Activated CD4-positive, alpha-beta T cell treated with anti-CD3 and anti-CD28 coated beads, Interleukin-2, amount 10 ng/mL, durations not matched to agents 7 days and 5 days (primary cell): ENCODE measurements around the gene ERMP1. TPM values are rescaled to one million over a fixed set of nuclear protein-coding genes. Genes with fewer than 3 reads are reported as not detected.

Source experiments
- CTCF ChIA-PET: fragments of 350-600 bp; sonication (Branson Sonifier 250); formaldehyde crosslinking; loops from one replicate; lab custom pipeline; 2021; ENCODE audit warnings: antibody characterized with exemption; lab: Charles Lee
- POLR2A ChIA-PET: fragments of 350-600 bp; sonication (Branson Sonifier 250); formaldehyde crosslinking; loops from one replicate; lab custom pipeline; 2021; ENCODE audit warnings: antibody characterized with exemption; lab: Charles Lee
- DNase-seq: peaks from one replicate; pipeline ENCODE4 v3.0.0-alpha.2; 2020
- H3K27ac Mint-ChIP-seq: one replicate; pipeline ENCODE4 v1.8.0; 2021; ENCODE audit warnings: mild to moderate bottlenecking, moderate library complexity, mixed read lengths
- H3K27me3 Mint-ChIP-seq: one replicate; pipeline ENCODE4 v1.8.0; 2021; ENCODE audit warnings: mixed read lengths
- H3K36me3 Mint-ChIP-seq: one replicate; pipeline ENCODE4 v1.8.0; 2021; ENCODE audit warnings: low read depth, mixed read lengths
- H3K4me1 Mint-ChIP-seq: one replicate; pipeline ENCODE4 v1.8.0; 2021; ENCODE audit warnings: mixed read lengths
- H3K4me3 Mint-ChIP-seq: one replicate; pipeline ENCODE4 v1.8.0; 2021; ENCODE audit warnings: mild to moderate bottlenecking, moderate library complexity, mixed read lengths
- H3K9me3 Mint-ChIP-seq: one replicate; pipeline ENCODE4 v1.8.0; 2021; ENCODE audit warnings: mixed read lengths
- total RNA-seq, 2 experiments: library from RNA; stranded (reverse); gene quantifications; one replicate each; pipeline ENCODE4 v1.2.3, GENCODE V29; 2021

ERMP1 gene
- total RNA-seq, 2 experiments from 2014 or later = 24.2 to 25.1 TPM

GRCh38 chr9:5756633-5757032 lies 76.3 kb downstream of the ERMP1 start:
- H3K36me3 Mint-ChIP-seq = peaks cover 42% of the 10 kb centered on the region
- H3K27me3 Mint-ChIP-seq = no peaks in the 10 kb centered on the region
- DNase-seq = no peak
- POLR2A ChIA-PET = no interaction called here
- CTCF ChIA-PET = no interaction called here
- no peak overlapping the region for H3K27ac Mint-ChIP-seq
- no peak overlapping the region for H3K4me3 Mint-ChIP-seq
- H3K4me1 Mint-ChIP-seq = peaks cover 4% of the 10 kb centered on the region
- H3K9me3 Mint-ChIP-seq = no peaks in the 10 kb centered on the region

- CTCF ChIA-PET = interaction anchor here (2.1 kb wide), 1 partner anchor 13 kb away, joined by 5 read pairs; no protein-coding TSS in a partner anchor
- Mint-ChIP-seq H3K9me3 (peaks cover 4% of the 10 kb centered on the region), H3K27me3 (no peaks in the 10 kb centered on the region), H3K4me3 (no peak overlapping the region), H3K36me3 (peaks cover 40% of the 10 kb centered on the region), H3K4me1 (peaks cover 14% of the 10 kb centered on the region), H3K27ac (no peak overlapping the region)
- DNase-seq = no peak
- POLR2A ChIA-PET = no interaction called here
These were observed 82.3 kb downstream of the ERMP1 start for GRCh38 chr9:5750569-5750968.

- Mint-ChIP-seq H3K27ac (no peak overlapping the region), H3K4me1 (peaks cover 14% of the 10 kb centered on the region), H3K9me3 (peaks cover 4% of the 10 kb centered on the region), H3K27me3 (no peaks in the 10 kb centered on the region), H3K4me3 (no peak overlapping the region), H3K36me3 (peaks cover 51% of the 10 kb centered on the region)
- DNase-seq = no peak
- CTCF ChIA-PET = interaction anchor here (0.7 to 1.1 kb wide), 4 partner anchors 12 to 48 kb away, joined by 4 to 7 read pairs (median 6); no protein-coding TSS in a partner anchor
- POLR2A ChIA-PET = no interaction called here
These were observed 83.6 kb downstream of the ERMP1 start for GRCh38 chr9:5749306-5749705.

DNA sequence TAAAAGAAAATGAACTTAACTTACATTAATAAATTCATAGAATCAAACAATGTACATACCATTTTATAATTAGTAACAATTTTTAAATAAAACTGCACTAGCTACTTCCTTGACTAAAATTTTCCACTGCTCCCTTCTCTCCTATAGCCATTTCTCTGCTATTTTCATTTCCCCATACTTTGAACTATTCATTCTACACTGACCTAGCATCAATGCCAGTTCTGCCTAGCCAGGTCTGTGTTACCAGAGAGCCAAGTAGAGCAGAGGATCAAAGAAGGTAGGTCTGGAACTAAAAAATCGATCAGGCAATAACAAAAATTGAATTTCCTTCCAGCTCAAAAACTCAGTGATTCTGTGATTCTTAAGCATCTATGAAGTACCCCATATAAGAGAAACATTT lies 84.5 kb downstream of the ERMP1 start:
- Mint-ChIP-seq H3K4me3 (no peak overlapping the region), H3K4me1 (peaks cover 14% of the 10 kb centered on the region), H3K9me3 (peaks cover 4% of the 10 kb centered on the region), H3K27ac (no peak overlapping the region), H3K27me3 (no peaks in the 10 kb centered on the region), H3K36me3 (peaks cover 52% of the 10 kb centered on the region)
- ChIA-PET CTCF (interaction anchor here (0.6 to 1.0 kb wide), 2 partner anchors 15 to 16 kb away, joined by 3 to 7 read pairs; no protein-coding TSS in a partner anchor), POLR2A (no interaction called here)
- DNase-seq = no peak

- Mint-ChIP-seq H3K27ac (no peak overlapping the region), H3K4me3 (no peak overlapping the region), H3K27me3 (no peaks in the 10 kb centered on the region), H3K4me1 (no peaks in the 10 kb centered on the region), H3K9me3 (peaks cover under 1% of the 10 kb centered on the region), H3K36me3 (peaks cover 49% of the 10 kb centered on the region)
- ChIA-PET POLR2A (no interaction called here), CTCF (interaction anchor here (0.7 to 1.0 kb wide), 4 partner anchors 14 to 284 kb away, joined by 3 to 5 read pairs (median 4); no protein-coding TSS in a partner anchor)
- no peak for DNase-seq
These were observed 89.8 kb downstream of the ERMP1 start for GRCh38 chr9:5743109-5743508.

DNA sequence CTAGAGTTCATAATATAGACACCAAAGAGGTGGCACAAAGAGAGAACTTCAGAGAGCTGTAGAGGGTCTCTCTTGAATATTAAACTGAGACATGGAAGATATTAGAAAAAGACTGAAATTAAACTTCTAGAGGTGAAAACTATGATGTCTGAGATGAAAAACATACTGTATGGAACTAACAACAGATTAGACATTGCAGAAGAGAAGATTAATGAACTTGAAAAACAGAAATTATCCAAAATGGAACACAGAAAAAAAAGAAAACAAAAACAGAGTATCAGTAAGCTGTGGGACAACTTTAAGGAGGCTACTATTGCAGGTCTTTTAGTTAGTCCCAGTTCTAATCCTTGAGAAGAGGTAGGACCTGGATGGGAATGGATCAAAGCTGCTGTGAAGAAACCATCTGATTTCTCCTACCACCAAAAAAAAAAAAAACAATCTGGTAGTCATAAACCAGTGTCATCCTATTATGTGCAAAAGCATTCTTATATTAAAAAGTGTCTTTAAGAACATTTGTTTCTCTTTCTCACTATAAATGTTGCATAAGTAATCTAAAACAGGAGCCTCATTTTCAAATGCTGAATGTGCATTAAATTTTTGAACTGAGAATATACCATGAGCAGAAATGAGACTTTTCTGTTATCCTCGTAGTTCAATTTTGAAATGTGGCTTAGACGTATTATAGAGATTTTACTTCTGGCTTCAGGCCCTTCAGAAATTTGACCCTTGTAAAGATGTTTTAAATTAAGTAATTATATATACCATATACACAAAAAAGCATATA lies 96.2 kb downstream of the ERMP1 start:
- no peak overlapping the region for H3K27ac Mint-ChIP-seq
- POLR2A ChIA-PET = no interaction called here
- peaks cover 34% of the 10 kb centered on the region for H3K36me3 Mint-ChIP-seq
- H3K27me3 Mint-ChIP-seq = no peaks in the 10 kb centered on the region
- no peaks in the 10 kb centered on the region for H3K4me1 Mint-ChIP-seq
- CTCF ChIA-PET = no interaction called here
- H3K9me3 Mint-ChIP-seq = no peaks in the 10 kb centered on the region
- DNase-seq = no peak
- H3K4me3 Mint-ChIP-seq = no peak overlapping the region

DNA sequence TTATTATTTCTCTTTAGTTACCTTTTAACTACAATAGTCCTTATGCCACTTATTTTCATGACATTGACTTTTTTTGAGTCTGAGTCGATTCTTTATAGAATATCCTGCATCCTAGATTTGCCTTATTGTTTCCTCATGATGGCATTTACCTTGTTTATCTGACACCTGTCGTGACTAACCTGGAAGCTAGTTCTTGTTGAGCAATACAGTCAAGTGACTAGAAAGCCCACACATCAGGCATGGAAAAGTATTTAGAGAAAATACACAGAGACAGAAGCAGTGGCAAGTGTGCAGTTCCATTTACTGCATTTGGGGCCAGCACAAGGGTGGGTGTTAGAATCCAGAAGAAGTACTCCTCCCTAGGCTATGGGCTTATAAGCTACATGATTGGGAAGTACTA lies 97.8 kb downstream of the ERMP1 start:
- CTCF ChIA-PET = no interaction called here
- H3K4me1 Mint-ChIP-seq = no peaks in the 10 kb centered on the region
- POLR2A ChIA-PET = no interaction called here
- H3K27me3 Mint-ChIP-seq = no peaks in the 10 kb centered on the region
- H3K27ac Mint-ChIP-seq = no peak overlapping the region
- DNase-seq = no peak
- peaks cover 29% of the 10 kb centered on the region for H3K36me3 Mint-ChIP-seq
- no peaks in the 10 kb centered on the region for H3K9me3 Mint-ChIP-seq
- no peak overlapping the region for H3K4me3 Mint-ChIP-seq

Other genes with a start within 250 kb of the ERMP1 start
- 10 to 100 TPM; 17.7 to 20.2 TPM for gene RIC1, start 204.0 kb downstream of the ERMP1 start, total RNA-seq
- gene MLANA, start 57.8 kb upstream of the ERMP1 start, total RNA-seq = not detected
- gene RANBP6, start 182.5 kb upstream of the ERMP1 start, total RNA-seq = 10 to 100 TPM; 20.0 to 21.8 TPM